OCI-LY1 (cell line): ENCODE data around the gene RBM48.

Experiments used
- H2AFZ ChIP-seq: fragments of 200-600 bp; sonication (generic), shearing (Covaris generic); 2 replicates; pipeline ENCODE4 v1.6.0; 2014; ENCODE audit warnings: antibody characterized with exemption, mild to moderate bottlenecking, low read length
- H3F3A ChIP-seq: fragments of 200-600 bp; sonication (generic), shearing (Covaris generic); 2 replicates; pipeline ENCODE4 v1.6.0; 2014; ENCODE audit warnings: mild to moderate bottlenecking, antibody characterized with exemption, low read length, moderate library complexity; ENCODE audit not compliant: insufficient read depth
- H3K27ac ChIP-seq: fragments of 200-600 bp; sonication (generic); 2 replicates; pipeline ENCODE4 v1.5.1; 2014; ENCODE audit warnings: low read length, mixed run types, mild to moderate bottlenecking, low read depth; ENCODE audit not compliant: poor library complexity, severe bottlenecking
- H3K27me3 ChIP-seq: fragments of 200-600 bp; sonication (generic); 2 replicates; pipeline ENCODE4 v1.6.0; 2014; ENCODE audit warnings: antibody characterized with exemption, mild to moderate bottlenecking, low read length, moderate library complexity; ENCODE audit not compliant: insufficient read depth
- H3K36me3 ChIP-seq: fragments of 200-600 bp; sonication (generic); 2 replicates; pipeline ENCODE4 v1.6.1; 2014; ENCODE audit warnings: mild to moderate bottlenecking, antibody characterized with exemption, low read length, moderate library complexity, mixed read lengths; ENCODE audit not compliant: insufficient read depth
- H3K4me1 ChIP-seq: fragments of 200-600 bp; sonication (generic); 2 replicates; pipeline ENCODE4 v1.5.1; 2014; ENCODE audit warnings: mild to moderate bottlenecking, low read length, moderate library complexity; ENCODE audit not compliant: insufficient read depth, severe bottlenecking
- H3K4me2 ChIP-seq: fragments of 200-600 bp; sonication (generic), shearing (Covaris generic); 2 replicates; pipeline ENCODE4 v1.6.1; 2014; ENCODE audit warnings: low read length
- H3K4me3 ChIP-seq: fragments of 200-600 bp; sonication (generic); 2 replicates; pipeline ENCODE4 v1.5.1; 2014; ENCODE audit warnings: low read length, low read depth, mild to moderate bottlenecking, mixed read lengths; ENCODE audit not compliant: poor library complexity, severe bottlenecking
- H3K79me2 ChIP-seq: fragments of 200-600 bp; shearing (Covaris generic); 2 replicates; pipeline ENCODE4 v1.6.1; 2016; ENCODE audit warnings: mixed run types, low read length, mixed read lengths; ENCODE audit not compliant: insufficient read depth
- H3K9ac ChIP-seq: fragments of 200-600 bp; sonication (generic), shearing (Covaris generic); 2 replicates; pipeline ENCODE4 v1.6.1; 2014; ENCODE audit warnings: mild to moderate bottlenecking, low read length, mixed read lengths
- H3K9me2 ChIP-seq: fragments of 200-600 bp; sonication (generic), shearing (Covaris generic); 2 replicates; pipeline ENCODE4 v1.6.1; 2014; ENCODE audit warnings: low read depth, mild to moderate bottlenecking, low read length, mixed read lengths
- H3K9me3 ChIP-seq: fragments of 200-600 bp; shearing (Covaris generic); 2 replicates; pipeline ENCODE4 v1.6.1; 2014; ENCODE audit warnings: low read length, mixed read lengths
- H4K20me1 ChIP-seq: fragments of 200-600 bp; sonication (generic), shearing (Covaris generic); 2 replicates; pipeline ENCODE4 v1.6.0; 2016; ENCODE audit warnings: mild to moderate bottlenecking, low read length; ENCODE audit not compliant: insufficient read depth
- EZH2 ChIP-seq: fragments of 200-600 bp; sonication (generic), shearing (Covaris generic); IDR thresholded peaks from 2 replicates; pipeline ENCODE4 v1.8.0; 2017; ENCODE audit warnings: borderline replicate concordance, mixed run types, mild to moderate bottlenecking, antibody characterized with exemption, low read length, moderate library complexity, mixed read lengths
- TF ChIP-seq, protein P1 (sequence below): fragments of 200-600 bp; sonication (generic), shearing (Covaris generic); IDR thresholded peaks from 2 replicates; pipeline ENCODE4 v1.5.1; 2017; ENCODE audit warnings: mild to moderate bottlenecking, antibody characterized with exemption, low read length, moderate library complexity, mixed read lengths

RBM48 gene

DNA sequence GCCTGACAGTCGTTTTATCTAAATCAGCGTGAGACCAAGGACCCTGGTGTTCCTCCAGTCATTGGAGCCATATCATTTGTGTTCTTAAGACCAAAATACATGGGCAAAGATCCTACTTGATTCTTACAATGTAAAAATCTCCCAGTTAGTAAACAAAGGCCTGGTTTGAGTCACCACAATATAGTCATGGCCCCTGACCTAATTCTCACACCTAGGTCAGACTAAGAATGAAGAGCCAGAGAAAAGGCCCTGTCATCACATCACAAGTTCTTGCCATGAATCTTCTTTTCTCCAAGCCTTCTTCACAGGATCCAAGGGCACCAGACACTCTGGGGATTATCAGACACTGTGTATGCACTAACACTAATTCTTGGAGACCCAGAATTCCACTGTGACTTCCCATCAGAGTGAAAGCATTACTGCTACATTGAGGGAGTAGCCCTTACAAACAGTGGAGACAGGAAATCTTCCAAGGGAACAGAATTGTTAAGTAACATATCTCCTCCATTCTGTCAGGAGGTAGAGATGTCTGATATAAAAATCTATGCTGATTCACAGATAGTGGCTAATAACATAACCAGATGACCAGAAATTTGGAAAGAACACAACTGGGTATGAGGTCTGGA is 43.2 kb upstream of the RBM48 start:
- H3K9ac ChIP-seq = no peak overlapping the region
- H3K4me1 ChIP-seq = no peaks in the 10 kb centered on the region

DNA sequence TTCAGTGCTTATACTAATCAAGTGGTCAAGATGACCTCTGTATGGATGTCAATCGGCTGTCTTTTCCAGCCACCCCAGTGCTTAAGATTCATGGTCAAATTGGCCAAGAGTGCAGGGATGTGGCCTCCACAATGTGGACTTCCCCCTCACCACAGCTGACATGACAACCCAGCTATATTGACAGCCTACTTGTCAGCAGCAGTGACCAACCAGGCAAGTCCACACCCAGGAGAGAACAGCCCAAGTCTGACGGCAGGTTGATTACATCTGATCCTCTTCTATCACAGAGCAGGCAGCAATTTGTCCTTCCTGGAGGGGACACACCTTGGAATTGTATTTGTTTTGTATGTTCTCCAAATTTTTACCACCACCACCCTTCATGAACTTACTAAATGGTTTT is 42.6 kb upstream of the RBM48 start:
- Histone ChIP-seq H3K27me3 (no peaks in the 10 kb centered on the region), H3K9ac (no peak overlapping the region), H3K4me3 (no peak overlapping the region), H3K9me3 (no peaks in the 10 kb centered on the region), H4K20me1 (no peaks in the 10 kb centered on the region), H3F3A (no peaks in the 10 kb centered on the region), H2AFZ (no peak overlapping the region), H3K27ac (no peak overlapping the region), H3K4me1 (no peaks in the 10 kb centered on the region), H3K4me2 (no peak overlapping the region), H3K79me2 (no peaks in the 10 kb centered on the region), H3K36me3 (peaks cover 56% of the 10 kb centered on the region), H3K9me2 (no peaks in the 10 kb centered on the region)
- TF ChIP-seq, protein P1, sequence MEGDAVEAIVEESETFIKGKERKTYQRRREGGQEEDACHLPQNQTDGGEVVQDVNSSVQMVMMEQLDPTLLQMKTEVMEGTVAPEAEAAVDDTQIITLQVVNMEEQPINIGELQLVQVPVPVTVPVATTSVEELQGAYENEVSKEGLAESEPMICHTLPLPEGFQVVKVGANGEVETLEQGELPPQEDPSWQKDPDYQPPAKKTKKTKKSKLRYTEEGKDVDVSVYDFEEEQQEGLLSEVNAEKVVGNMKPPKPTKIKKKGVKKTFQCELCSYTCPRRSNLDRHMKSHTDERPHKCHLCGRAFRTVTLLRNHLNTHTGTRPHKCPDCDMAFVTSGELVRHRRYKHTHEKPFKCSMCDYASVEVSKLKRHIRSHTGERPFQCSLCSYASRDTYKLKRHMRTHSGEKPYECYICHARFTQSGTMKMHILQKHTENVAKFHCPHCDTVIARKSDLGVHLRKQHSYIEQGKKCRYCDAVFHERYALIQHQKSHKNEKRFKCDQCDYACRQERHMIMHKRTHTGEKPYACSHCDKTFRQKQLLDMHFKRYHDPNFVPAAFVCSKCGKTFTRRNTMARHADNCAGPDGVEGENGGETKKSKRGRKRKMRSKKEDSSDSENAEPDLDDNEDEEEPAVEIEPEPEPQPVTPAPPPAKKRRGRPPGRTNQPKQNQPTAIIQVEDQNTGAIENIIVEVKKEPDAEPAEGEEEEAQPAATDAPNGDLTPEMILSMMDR = no peak
- no peak for TF ChIP-seq EZH2

More for the DNA sequence above, 43.2 kb upstream of the RBM48 start:
- Histone ChIP-seq H3K9me2 (no peaks in the 10 kb centered on the region), H3K4me3 (no peak overlapping the region), H3K79me2 (no peaks in the 10 kb centered on the region), H4K20me1 (no peaks in the 10 kb centered on the region), H3K4me2 (no peak overlapping the region), H3K9me3 (no peaks in the 10 kb centered on the region), H3F3A (no peaks in the 10 kb centered on the region), H3K27ac (no peak overlapping the region), H3K27me3 (no peaks in the 10 kb centered on the region), H3K36me3 (peaks cover 50% of the 10 kb centered on the region), H2AFZ (no peak overlapping the region)
- TF ChIP-seq, protein P1 = no peak
- no peak for TF ChIP-seq EZH2

DNA sequence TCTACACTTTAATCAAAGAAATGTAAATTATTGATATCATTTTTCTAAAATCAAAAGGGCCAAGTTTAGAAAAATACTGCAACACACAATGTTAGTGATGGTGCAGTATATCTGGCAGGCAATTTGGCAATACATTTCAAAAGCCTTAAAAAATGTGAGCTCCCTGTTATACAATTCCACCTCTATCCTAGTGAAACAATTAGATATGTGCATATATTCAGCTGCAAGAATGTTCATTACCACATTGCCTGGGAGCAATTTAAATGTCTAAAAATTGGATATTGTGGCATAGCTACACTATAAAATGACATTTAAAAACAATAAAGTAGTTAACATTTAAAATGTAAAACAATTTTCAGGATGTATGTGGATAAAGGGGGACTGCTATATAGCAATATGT is 40.8 kb upstream of the RBM48 start:
- Histone ChIP-seq H3K4me2 (no peak overlapping the region), H3K27me3 (no peaks in the 10 kb centered on the region), H3K4me3 (no peak overlapping the region), H3K36me3 (peaks cover 74% of the 10 kb centered on the region), H2AFZ (no peak overlapping the region), H3K79me2 (no peaks in the 10 kb centered on the region), H3K27ac (no peak overlapping the region), H3F3A (no peaks in the 10 kb centered on the region), H3K9ac (no peak overlapping the region), H3K9me3 (no peaks in the 10 kb centered on the region), H3K4me1 (no peaks in the 10 kb centered on the region), H4K20me1 (no peaks in the 10 kb centered on the region), H3K9me2 (no peaks in the 10 kb centered on the region)
- TF ChIP-seq EZH2 = no peak

DNA sequence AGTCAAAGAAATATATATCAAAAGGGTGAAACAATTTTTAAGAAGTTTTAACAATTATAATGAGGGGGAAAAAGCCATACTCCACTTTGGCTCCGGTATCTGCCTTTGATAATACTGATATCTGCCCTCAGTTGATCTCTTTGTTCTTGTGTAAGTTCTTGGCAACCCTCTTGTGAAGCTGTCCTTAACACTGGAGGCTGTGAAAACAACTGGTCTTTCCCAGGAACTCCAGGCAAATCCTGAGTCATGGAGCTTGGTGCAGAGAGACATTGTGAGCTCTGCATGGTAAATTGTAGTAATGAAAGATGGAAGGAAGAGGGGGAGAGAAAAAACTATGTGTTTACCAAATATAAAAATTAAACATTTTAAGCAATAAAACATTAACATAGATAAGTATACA is 39.0 kb upstream of the RBM48 start:
- peaks cover 90% of the 10 kb centered on the region for H3K36me3 ChIP-seq
- no peaks in the 10 kb centered on the region for H3K9me3 ChIP-seq
- no peaks in the 10 kb centered on the region for H3K27me3 ChIP-seq
- no peak overlapping the region for H3K27ac ChIP-seq
- no peaks in the 10 kb centered on the region for H4K20me1 ChIP-seq
- no peak overlapping the region for H3K4me3 ChIP-seq
- no peaks in the 10 kb centered on the region for H3K79me2 ChIP-seq
- TF ChIP-seq EZH2 = no peak
- TF ChIP-seq, protein P1 = no peak
- H3F3A ChIP-seq = no peaks in the 10 kb centered on the region
- H3K9ac ChIP-seq = no peak overlapping the region
- no peak overlapping the region for H2AFZ ChIP-seq
- no peaks in the 10 kb centered on the region for H3K4me1 ChIP-seq
- no peaks in the 10 kb centered on the region for H3K9me2 ChIP-seq
- H3K4me2 ChIP-seq = no peak overlapping the region
